Renal pelvis (tissue), 4 donors: ENCODE data around the gene PPP1R9A. TPM values are rescaled to one million over a fixed set of nuclear protein-coding genes. Genes with fewer than 3 reads are reported as not detected.
A peak's percentile ranks its signal among the peaks of the same experiment; 100 is the strongest.

Experiments used
- DNase-seq: peaks from one replicate; pipeline ENCODE4 v3.0.0-alpha.2; 2013
- polyA plus RNA-seq, 3 donors: library from polyadenylated mRNA; unstranded; fragments of 120-200 nt; gene quantifications; one replicate each; pipeline ENCODE4 v1.2.1, GENCODE V29; 2013; ENCODE audit not compliant: insufficient read length in 3 of 3

The PPP1R9A gene
- polyA plus RNA-seq, 3 donors: 28.7 to 37.9 (median 34.2) TPM

- DNase-seq: no peak
These were observed 348.3 kb downstream of the PPP1R9A start for GRCh38 chr7:95255691-95256090.

- DNase-seq: no peak
These were observed 354.6 kb downstream of the PPP1R9A start for GRCh38 chr7:95261895-95262415.

DNA sequence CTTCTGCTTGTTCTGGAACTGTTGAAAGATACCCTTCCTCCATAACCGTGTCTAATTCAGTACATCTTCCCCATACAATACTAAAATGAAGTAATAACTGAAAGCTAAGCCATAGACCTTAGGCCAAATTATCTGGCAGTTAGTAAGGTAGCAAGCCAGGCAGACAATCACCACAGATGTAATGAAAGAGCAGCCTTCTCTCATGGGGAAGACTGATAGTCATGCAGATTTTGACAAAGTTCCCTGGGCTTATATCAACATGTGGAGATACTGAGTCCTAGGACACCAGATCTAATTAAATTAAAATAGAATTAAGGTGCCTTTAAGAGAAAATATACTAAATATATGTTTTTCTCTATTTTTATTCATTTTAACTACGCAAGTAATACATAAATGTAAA lies 355.5 kb downstream of the PPP1R9A start:
- no peak for DNase-seq

DNA sequence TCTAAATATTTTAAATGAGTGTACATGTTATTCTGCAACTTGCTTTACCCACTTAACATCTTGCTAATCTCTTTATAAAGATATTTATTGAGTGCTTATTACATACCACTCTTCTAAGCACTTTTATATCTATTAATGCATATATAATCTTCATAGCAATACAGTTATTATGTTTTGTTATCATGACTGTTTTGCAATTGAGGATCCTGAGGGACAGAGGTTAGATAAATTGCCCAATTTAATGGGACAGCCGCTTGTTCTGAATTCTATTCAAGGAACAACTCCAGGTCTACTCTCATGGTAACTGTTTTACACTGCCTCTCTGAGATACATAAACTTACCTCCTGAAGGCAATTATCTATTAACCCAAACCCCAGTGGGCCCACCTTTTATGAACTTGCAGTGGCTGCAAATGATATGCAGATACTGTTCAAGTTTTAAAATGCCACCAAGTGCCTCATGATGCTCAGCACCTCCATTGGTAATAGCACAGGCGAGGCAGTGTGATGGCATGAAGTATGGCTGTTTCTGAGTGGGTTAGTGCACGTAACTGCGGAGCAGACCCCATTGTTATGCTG lies 356.5 kb downstream of the PPP1R9A start:
- no peak for DNase-seq

- no peak for DNase-seq
These were observed 357.0 kb downstream of the PPP1R9A start for GRCh38 chr7:95264363-95264891.

DNA sequence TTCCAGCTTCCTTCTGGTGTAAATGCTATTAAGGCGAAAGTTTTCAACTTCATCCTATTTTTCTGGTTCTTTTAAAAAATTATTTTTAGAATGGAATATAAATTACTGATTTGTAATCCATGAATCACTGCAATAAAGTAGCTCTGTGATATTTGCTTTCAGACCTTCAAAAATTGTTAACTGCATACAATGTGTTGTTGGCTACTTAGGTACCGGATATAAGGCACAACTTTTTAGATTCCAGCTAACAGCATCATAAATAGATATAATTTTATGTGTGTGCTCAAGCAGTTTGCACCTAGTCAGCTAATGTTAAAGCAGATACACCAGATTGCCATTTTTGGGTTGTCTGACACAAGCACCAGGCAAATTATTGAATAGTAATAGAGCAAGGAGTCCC lies 358.2 kb downstream of the PPP1R9A start:
- DNase-seq: no peak

DNA sequence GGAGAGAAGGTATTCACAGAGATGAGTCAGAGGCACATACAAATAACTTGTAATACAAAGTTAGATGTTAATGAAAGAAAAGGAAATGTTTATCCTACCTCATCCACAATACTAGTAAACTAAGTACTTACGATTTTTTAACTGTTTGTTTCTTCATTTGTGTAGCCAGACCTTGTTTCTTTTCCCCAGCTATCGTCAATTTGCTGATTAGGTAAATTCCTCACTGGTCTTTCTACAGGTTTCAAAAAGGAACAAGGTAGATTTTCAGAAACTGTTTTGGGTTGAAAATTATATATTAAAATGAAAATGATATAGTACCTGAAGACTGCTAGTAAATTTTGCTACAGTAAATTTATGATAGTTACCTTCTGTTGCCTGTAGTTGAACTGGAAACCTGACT lies 360.4 kb downstream of the PPP1R9A start:
- DNase-seq: no peak

- no peak for DNase-seq
These were observed 362.2 kb downstream of the PPP1R9A start for GRCh38 chr7:95269640-95270039.

DNA sequence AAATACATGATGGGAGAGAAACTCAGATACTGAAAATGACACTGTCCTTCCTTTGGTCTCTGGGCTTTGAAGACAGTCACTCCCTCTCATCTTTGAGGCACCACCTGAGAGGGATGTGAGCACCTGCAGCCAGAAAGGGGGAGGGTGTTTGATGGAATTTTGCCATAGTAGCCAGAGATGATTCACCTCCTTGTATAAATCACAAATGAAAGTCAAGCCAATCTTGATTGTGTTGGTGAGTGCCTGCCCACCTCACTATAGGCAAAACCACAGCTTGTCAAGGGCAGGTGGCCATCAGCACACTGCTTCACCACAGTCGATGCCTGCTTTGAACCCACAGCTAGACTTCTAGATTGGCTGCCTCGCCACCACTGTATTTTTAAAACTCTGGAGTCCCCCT lies 368.7 kb downstream of the PPP1R9A start:
- no peak for DNase-seq

DNA sequence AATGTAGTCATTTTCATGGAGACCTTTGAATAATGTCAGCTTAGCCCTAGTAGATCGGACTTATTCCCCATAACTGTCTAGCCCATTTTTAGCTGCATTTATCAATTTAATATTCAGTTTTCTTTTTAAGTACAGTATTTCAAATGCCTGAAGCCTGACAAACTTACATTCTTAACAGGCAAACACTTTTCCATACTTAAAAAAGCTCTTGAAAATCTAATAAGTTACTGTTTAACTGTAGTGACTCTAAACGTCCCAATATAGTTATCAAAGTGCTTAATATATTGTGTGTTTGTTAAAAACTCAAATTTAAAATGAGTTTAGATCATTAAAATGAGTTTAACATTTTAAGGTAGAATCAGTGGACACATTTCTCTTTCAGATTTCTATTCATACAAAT lies 372.0 kb downstream of the PPP1R9A start:
- DNase-seq: no peak

GRCh38 chr7:95286096-95286495 lies 378.7 kb downstream of the PPP1R9A start:
- no peak for DNase-seq

DNA sequence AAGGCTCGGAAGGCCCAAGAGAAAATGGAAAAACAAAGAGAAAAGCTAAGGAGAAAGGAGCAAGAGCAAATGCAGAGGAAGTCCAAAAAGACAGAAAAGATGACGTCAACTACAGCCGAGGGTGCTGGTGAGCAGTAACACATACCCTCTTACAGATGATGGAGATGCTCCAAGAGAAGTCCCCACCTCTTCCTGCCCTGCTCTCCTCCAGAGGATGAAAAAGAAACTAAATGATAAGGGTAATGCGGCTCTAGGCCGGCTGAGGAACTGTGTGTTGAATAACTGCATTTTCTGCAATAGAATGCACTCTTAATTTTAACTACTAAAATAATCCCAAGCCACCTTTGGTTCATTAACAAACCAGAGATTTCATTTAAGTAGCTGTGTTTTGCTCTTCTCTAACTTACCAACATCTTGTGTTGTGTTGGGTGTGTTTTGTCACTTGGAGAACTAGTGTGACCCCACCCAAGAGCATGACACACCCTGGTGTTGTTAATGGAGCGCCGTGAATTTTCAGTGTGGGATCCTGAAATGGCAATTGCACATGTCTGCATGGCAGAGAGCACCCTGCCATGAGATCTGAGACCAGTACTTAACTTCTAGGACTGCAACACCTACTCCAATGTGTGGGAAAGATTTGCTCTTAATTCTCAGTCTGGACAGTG lies 382.9 kb downstream of the PPP1R9A start:
- DNase-seq: no peak

DNA sequence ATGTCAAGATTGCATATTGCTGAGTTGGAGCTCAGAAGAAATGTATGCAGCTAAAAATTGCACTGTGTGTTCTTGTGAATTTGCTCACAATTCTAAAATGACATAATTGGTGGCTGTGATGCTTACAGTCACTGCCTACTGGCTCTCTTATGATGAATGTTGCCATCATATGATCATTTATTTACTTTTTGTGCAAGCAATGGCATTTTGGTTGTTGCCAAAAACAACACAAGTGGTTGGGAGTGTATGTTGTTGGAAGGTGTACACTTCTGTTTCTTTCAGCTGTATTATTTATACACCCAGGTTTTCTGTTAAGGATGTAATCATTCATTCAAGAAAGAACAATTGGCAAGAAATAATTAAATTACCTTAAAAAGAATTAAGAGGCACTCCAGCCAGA lies 388.0 kb downstream of the PPP1R9A start:
- DNase-seq: no peak

DNA sequence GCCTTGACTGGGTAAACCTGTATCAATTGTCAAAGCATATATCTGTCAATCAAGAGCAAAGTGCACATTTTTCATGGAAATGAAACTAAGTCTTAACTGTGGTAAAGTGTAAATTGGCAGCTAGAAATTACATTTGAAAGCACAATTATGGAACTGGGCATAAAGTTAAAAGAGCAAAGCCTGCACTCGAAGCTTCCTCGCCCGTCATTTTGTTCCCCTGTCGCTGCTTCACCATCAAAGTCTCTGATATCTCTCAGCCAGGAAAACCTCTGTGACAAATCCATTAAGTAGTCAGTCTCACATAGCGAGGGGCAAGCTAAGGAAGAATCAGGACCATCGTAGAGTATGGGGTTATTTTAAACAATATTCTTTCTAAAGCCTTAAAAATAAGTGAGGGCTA lies 389.1 kb downstream of the PPP1R9A start:
- no peak for DNase-seq

- DNase-seq: no peak
These were observed 389.6 kb downstream of the PPP1R9A start for GRCh38 chr7:95297041-95297440.

DNA sequence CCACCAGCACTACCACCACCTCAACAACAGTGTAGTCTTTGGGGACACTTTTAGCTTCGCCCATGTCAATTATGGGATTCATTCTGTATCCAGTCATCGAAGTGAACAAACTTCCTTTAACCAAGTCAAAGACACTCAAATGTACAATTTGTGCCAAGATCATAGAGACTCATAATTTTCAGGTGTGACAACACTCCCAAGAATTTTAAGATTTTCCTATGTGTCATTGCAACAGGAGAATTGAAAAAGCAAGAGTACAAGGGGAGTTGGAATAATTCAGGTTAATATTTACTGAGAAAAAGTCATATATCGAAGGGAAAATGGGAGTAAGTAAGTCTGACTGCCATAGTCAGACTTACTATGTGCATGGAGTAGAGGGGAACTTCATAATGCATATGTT lies 390.7 kb downstream of the PPP1R9A start:
- no peak for DNase-seq

DNA sequence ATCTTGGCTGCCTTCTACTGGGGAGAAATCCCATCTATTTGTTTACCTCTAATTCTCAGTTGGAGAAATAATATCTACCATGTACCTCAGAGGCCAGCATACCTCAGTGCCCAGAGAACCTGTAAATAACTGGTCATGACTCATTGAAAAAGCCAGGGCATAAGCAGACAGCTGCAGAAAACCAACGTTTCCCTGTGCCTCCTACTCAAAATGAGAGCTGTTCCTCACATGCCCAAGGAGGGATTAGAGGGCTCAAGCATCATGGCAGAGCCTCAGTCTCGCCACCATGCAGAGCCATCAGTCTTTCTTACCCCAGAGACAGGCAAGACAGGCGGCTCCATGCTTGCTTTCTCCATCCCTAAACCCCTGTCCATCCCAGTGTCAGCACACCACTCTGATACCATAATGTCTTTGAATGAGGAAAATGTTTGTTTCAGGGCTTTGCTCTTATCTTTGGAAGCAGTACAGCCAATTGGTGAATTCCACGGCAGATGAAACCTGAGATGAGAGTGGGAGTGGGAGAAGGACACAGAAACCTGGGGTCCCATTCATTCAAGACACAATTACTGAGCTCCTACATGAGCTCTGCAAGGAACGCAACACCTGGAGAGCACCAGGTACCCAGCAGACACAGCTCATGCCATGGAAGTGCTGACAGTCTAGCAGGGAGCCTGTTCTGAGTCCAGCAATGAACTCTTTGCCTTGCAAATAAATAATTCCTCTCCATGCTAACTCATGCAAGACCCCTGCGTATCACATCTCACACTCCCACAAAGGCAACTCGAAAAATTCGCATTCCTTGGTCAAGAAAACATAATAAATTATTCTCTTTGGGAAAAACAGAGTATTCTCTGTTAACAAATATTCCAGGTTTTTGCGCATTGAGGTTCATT lies 395.9 kb downstream of the PPP1R9A start:
- DNase-seq: peak; percentile 77

GRCh38 chr7:95304990-95305389 lies 397.6 kb downstream of the PPP1R9A start:
- no peak for DNase-seq

- no peak for DNase-seq
These were observed 402.6 kb downstream of the PPP1R9A start for GRCh38 chr7:95309951-95310350.

DNA sequence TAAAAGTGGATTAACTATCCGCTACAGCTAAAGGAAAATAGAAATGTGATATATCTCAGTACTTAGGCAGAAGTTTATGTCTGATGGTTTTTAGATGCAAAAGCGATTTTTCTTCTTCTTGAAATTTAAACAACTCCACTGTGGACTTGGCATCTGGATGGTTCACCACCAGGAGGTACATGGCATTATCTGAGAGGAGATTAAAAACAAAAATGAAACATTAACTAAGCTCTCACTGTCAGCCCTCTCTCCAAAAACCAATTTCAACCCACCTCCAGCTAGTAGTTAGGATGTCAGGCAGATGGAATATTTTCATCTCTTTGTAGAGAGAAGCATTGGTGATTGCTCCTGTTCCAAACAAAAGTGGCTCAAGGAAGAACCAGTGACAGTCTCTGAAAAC lies 404.0 kb downstream of the PPP1R9A start:
- DNase-seq: no peak

GRCh38 chr7:95312561-95312960 lies 405.2 kb downstream of the PPP1R9A start:
- no peak for DNase-seq

GRCh38 chr7:95316588-95316987 lies 409.2 kb downstream of the PPP1R9A start:
- no peak for DNase-seq

DNA sequence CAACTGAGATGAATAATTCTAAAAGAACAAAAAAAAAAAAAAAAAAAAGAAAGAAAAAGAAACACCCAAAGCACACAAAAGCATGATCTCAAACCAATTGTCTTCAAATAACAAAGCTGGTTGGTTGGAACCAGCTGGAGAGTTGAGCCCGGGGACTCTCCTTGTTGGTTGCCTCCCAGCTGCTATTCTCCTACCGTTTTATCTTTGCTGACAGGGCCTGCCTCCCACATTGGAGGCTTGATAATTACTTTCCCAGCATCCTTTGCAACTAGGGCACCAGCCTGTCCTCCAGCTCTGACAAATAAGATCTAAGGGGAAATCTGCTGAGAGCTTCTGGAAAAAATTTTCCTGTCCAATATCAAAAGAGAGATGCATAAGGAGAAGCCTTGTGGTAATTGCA lies 410.2 kb downstream of the PPP1R9A start:
- peak; percentile 12 for DNase-seq
